Endothelial cell of umbilical vein (primary cell): ENCODE measurements around the gene PFDN5. TPM values are rescaled to one million over a fixed set of nuclear protein-coding genes. Genes with fewer than 3 reads are reported as not detected.

Experiments
- BruUV-seq: library from RNA; stranded (reverse); fragments of 400-500 nt; replicated peaks from 2 replicates; lab custom pipeline; 2021; lab: Mats Ljungman, UMichigan
- CTCF ChIA-PET: fragments of 300-600, 350-600 bp; sonication (Branson Sonifier 250); formaldehyde crosslinking; loops from one replicate; lab custom pipeline; 2021; ENCODE audit warnings: antibody characterized with exemption, inconsistent platforms; lab: Charles Lee
- POLR2A ChIA-PET: fragments of 300-600, 350-600 bp; sonication (Branson Sonifier 250); formaldehyde crosslinking; loops from one replicate; lab custom pipeline; 2021; ENCODE audit warnings: antibody characterized with exemption, inconsistent platforms; lab: Charles Lee
- DNase-seq: peaks from one replicate; pipeline ENCODE4 v3.0.0-alpha.2; 2011; ENCODE audit warnings: low read depth, low spot score
- FAIRE-seq: peaks from 2 replicates; lab custom pipeline; 2011; peaks lifted over from hg19 to GRCh38; lab: Jason Lieb, UNC
- H2AFZ ChIP-seq: 2 replicates; pipeline ENCODE4 v1.6.0; 2012; ENCODE audit warnings: low read depth, low read length, control low read depth, inconsistent platforms
- H3K27ac ChIP-seq: 2 replicates; pipeline ENCODE4 v1.5.1; 2011; ENCODE audit warnings: low read depth, mild to moderate bottlenecking, control low read depth, low read length, moderate library complexity; ENCODE audit not compliant: insufficient read depth
- H3K27me3 ChIP-seq, 2 experiments: 2 replicates each; pipeline versions ENCODE4 v1.6.0 to v1.6.1; 2011; ENCODE audit warnings: low read length in 2 of 2, mixed read lengths in 1 of 2; ENCODE audit not compliant: control insufficient read depth in 2 of 2, insufficient read depth in 2 of 2
- H3K36me3 ChIP-seq, 2 experiments: 2 replicates in 1 of 2; 3 replicates in 1 of 2; pipeline ENCODE4 v1.5.1; 2011; ENCODE audit warnings: low read length in 2 of 2, mild to moderate bottlenecking in 1 of 2, moderate library complexity in 1 of 2; ENCODE audit not compliant: control insufficient read depth in 2 of 2, insufficient read depth in 2 of 2; ENCODE audit errors: extremely low read depth in 1 of 2
- H3K4me1 ChIP-seq: 3 replicates; pipeline ENCODE4 v1.5.1; 2011; ENCODE audit warnings: mild to moderate bottlenecking, low read length; ENCODE audit not compliant: control insufficient read depth, insufficient read depth; ENCODE audit errors: extremely low read depth
- H3K4me2 ChIP-seq: 2 replicates; pipeline ENCODE4 v1.6.1; 2011; ENCODE audit warnings: low read length, control low read depth, mixed read lengths; ENCODE audit not compliant: insufficient read depth
- H3K4me3 ChIP-seq, 3 experiments: fragments of 200-600 bp in 1 of 3; sonication (generic), shearing (Covaris generic) in 1 of 3; replicated peaks in 1 of 3; 2 replicates each; pipeline ENCODE4 v1.5.1; 2011 to 2016; ENCODE audit warnings: control low read depth in 3 of 3, low read length in 3 of 3, mild to moderate bottlenecking in 2 of 3, inconsistent platforms in 1 of 3, low read depth in 1 of 3, moderate library complexity in 1 of 3; ENCODE audit not compliant: insufficient read depth in 1 of 3
- H3K79me2 ChIP-seq: 2 replicates; pipeline ENCODE4 v1.6.0; 2012; ENCODE audit warnings: low read length, inconsistent platforms; ENCODE audit not compliant: control insufficient read depth, insufficient read depth
- H3K9ac ChIP-seq: replicated peaks from 2 replicates; pipeline ENCODE3; 2011; ENCODE audit warnings: low read length, control low read depth; ENCODE audit not compliant: insufficient read depth; ENCODE audit errors: extremely low read depth
- H3K9me1 ChIP-seq: replicated peaks from 3 replicates; pipeline ENCODE4 v1.6.0; 2011; ENCODE audit warnings: mild to moderate bottlenecking, low read length; ENCODE audit not compliant: control insufficient read depth, insufficient read depth; ENCODE audit errors: extremely low read depth
- H3K9me3 ChIP-seq: replicated peaks from 2 replicates; pipeline ENCODE4 v1.5.1; 2012; ENCODE audit warnings: low read length, inconsistent platforms; ENCODE audit not compliant: control insufficient read depth, insufficient read depth
- H4K20me1 ChIP-seq: replicated peaks from 2 replicates; pipeline ENCODE3; 2011; ENCODE audit warnings: mild to moderate bottlenecking, low read length; ENCODE audit not compliant: control insufficient read depth, insufficient read depth; ENCODE audit errors: extremely low read depth
- EZH2 ChIP-seq: IDR thresholded peaks from 2 replicates; pipeline ENCODE4 v1.6.1; 2012; ENCODE audit warnings: borderline replicate concordance, low read depth, mild to moderate bottlenecking, moderate library complexity, low read length, inconsistent platforms; ENCODE audit not compliant: severe bottlenecking
- FOS ChIP-seq: IDR thresholded peaks from 2 replicates; pipeline ENCODE4 v1.6.1; 2011; ENCODE audit warnings: mild to moderate bottlenecking, low read length, moderate library complexity, borderline replicate concordance; ENCODE audit not compliant: insufficient read depth
- GATA2 ChIP-seq: IDR thresholded peaks from 2 replicates; pipeline ENCODE4 v1.7.0; 2011; ENCODE audit warnings: low read depth, mild to moderate bottlenecking, moderate library complexity, mixed read lengths, low read length; ENCODE audit not compliant: insufficient read length, insufficient read depth
- MYC ChIP-seq: IDR thresholded peaks from one replicate; pipeline ENCODE4 v1.6.1; 2011; ENCODE audit warnings: mild to moderate bottlenecking, low read depth, low read length
- POLR2A ChIP-seq: IDR thresholded peaks from 2 replicates; pipeline ENCODE4 v1.6.1; 2012; ENCODE audit warnings: low read depth, mild to moderate bottlenecking, control low read depth, low read length
- POLR2AphosphoS5 ChIP-seq: IDR thresholded peaks from 2 replicates; pipeline ENCODE4 v1.6.1; 2012; ENCODE audit warnings: low read depth, mild to moderate bottlenecking, control low read depth, low read length, moderate library complexity; ENCODE audit not compliant: insufficient read depth
- dilution Hi-C: fragments of 300-500 bp; cut with MboI; formaldehyde crosslinking; loops from one replicate; pipeline ENCODE4 v1.15.0; 2019; ENCODE audit warnings: low sequenced_read_pairs; ENCODE audit not compliant: extremely low pct_ligation_motif_present
- intact Hi-C: fragments of 100-400 bp; cut with micrococcal nuclease; formaldehyde crosslinking; loops from one replicate; pipeline ENCODE4 v1.10.0; 2022
- polyA plus RNA-seq, 4 experiments: library from polyadenylated mRNA; depleted of rRNA in 3 of 4; stranded (reverse) in 3 of 4; unstranded in 1 of 4; fragments of >200 nt; gene quantifications; 2 replicates each; pipeline versions ENCODE4 v1.2.1 to v1.2.3, GENCODE V29; 2011 to 2012; ENCODE audit warnings: missing spikeins in 1 of 4
- total RNA-seq: library from RNA; stranded (reverse); gene quantifications from 2 replicates; pipeline ENCODE4 v1.2.3, GENCODE V29; 2021
- TF ChIP-seq, protein P1 (sequence below): IDR thresholded peaks from 2 replicates; pipeline ENCODE4 v1.6.1; 2011; ENCODE audit not compliant: insufficient read depth, insufficient read length
- TF ChIP-seq, protein P2 (sequence below), 2 donors: IDR thresholded peaks; 1 replicate in 1 of 2; 2 replicates in 1 of 2; pipeline ENCODE4 v1.5.1; 2011; ENCODE audit warnings: low read length in 2 of 2, mild to moderate bottlenecking in 2 of 2, moderate library complexity in 2 of 2, control low read depth in 1 of 2, inconsistent platforms in 1 of 2, low read depth in 1 of 2; ENCODE audit not compliant: insufficient read depth in 1 of 2; ENCODE audit errors: extremely low read depth in 1 of 2

Gene PFDN5
- total and polyA plus RNA-seq, 2 donors (not counting 3 experiments of a cell fraction or from before 2014, with no cell fraction given): 301 to 745 TPM

DNA sequence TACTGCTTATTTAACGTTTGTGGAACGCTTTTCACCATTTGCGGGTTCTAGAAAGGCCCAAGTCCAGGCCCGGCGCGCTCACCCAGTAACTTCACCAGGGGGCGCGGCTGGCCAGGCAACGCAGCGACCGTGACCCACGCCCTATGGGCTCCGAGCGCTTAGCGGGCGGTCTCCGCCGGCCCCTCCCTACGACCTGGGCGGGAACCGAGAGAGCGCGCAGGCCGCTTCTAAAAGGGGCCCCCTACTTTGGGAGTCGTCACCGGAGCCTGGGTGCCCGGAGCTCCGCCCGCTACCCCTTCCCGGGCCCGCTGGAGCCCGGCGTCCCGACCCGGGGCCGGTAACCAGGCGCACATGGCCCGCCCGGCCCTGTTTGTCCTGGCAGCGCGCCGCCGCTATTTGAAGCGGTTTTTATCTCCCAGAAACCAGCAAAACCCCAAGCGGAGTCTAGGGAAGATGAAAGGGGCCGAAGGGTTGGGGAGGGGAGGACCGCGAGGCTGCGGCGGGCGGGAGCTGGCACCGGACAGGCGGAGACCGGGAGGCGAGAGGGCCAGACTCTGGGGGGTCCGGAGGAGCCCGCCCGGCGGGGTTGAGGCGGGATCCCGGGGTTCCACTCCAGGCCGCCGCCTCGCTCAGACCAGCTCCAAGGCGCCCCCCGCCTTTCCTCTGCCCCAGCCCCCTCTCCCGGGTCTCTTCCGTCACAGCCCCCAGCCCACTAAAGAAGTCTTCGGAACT lies 29.6 kb downstream of the PFDN5 start:
- no TSS peak for BruUV-seq
- H3K79me2 ChIP-seq: peaks cover 5% of the 10 kb centered on the region
- H3K4me2 ChIP-seq: peak overlapping the region; percentile 39
- TF ChIP-seq MYC (peak; percentile 38), GATA2 (no peak), FOS (no peak), POLR2AphosphoS5 (peak; percentile 77), POLR2A (no peak), EZH2 (no peak)
- TF ChIP-seq, protein P1, sequence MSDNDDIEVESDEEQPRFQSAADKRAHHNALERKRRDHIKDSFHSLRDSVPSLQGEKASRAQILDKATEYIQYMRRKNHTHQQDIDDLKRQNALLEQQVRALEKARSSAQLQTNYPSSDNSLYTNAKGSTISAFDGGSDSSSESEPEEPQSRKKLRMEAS: peak; percentile 3
- TF ChIP-seq, protein P2, sequence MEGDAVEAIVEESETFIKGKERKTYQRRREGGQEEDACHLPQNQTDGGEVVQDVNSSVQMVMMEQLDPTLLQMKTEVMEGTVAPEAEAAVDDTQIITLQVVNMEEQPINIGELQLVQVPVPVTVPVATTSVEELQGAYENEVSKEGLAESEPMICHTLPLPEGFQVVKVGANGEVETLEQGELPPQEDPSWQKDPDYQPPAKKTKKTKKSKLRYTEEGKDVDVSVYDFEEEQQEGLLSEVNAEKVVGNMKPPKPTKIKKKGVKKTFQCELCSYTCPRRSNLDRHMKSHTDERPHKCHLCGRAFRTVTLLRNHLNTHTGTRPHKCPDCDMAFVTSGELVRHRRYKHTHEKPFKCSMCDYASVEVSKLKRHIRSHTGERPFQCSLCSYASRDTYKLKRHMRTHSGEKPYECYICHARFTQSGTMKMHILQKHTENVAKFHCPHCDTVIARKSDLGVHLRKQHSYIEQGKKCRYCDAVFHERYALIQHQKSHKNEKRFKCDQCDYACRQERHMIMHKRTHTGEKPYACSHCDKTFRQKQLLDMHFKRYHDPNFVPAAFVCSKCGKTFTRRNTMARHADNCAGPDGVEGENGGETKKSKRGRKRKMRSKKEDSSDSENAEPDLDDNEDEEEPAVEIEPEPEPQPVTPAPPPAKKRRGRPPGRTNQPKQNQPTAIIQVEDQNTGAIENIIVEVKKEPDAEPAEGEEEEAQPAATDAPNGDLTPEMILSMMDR (IDR thresholded peaks at IDR 0.05; ENCODE audit: extremely low read depth in 1 of 2, insufficient read depth in 1 of 2, low read depth in 1 of 2, low read length in 2 of 2): peak; percentile 72 to 87
- ChIA-PET POLR2A (interaction anchor here (0.9 to 1.0 kb wide), 2 partner anchors 20 to 157 kb away, joined by 3 read pairs; no protein-coding TSS in a partner anchor), CTCF (interaction anchor here (0.6 to 13.2 kb wide), 11 partner anchors 11 to 184 kb away, joined by 3 to 225 read pairs (median 5); partner anchors contain the start of genes NPFF, SP1 and TARBP2)
- dilution Hi-C loops: no loop called here
- peak overlapping the region; percentile 83 for H2AFZ ChIP-seq
- no peaks in the 10 kb centered on the region for H3K9me1 ChIP-seq
- H3K4me3 ChIP-seq: peak overlapping the region; percentile 47 to 74 (median 56)
- peak overlapping the region; percentile 75 for H3K9ac ChIP-seq
- peak overlapping the region; percentile 43 for H3K27ac ChIP-seq
- H3K27me3 ChIP-seq: no peaks in the 10 kb centered on the region
- H3K9me3 ChIP-seq: no peaks in the 10 kb centered on the region
- peaks cover 24% of the 10 kb centered on the region for H3K4me1 ChIP-seq
- no peaks in the 10 kb centered on the region for H4K20me1 ChIP-seq
- intact Hi-C loops: loop anchor here (1.0 to 2.0 kb wide), 3 partner anchors 54 to 183 kb away; no protein-coding TSS in a partner anchor
- peak; percentile 87 for FAIRE-seq
- peak; percentile 86 for DNase-seq
- no peaks in the 10 kb centered on the region for H3K36me3 ChIP-seq
